Astrocyte (in vitro differentiated cells and primary cell): ENCODE results near the gene IP6K3. TPM values are rescaled to one million over a fixed set of nuclear protein-coding genes. Genes with fewer than 3 reads are reported as not detected.

Experiments
- DNase-seq: peaks from one replicate; pipeline ENCODE4 v3.0.0-alpha.2; 2010; ENCODE audit warnings: low read depth
- FAIRE-seq: peaks from 2 replicates; lab custom pipeline; 2011; peaks lifted over from hg19 to GRCh38; lab: Jason Lieb, UNC
- H2AFZ ChIP-seq: 2 replicates; pipeline ENCODE4 v1.6.0; 2012; ENCODE audit warnings: low read depth, low read length, inconsistent platforms
- H3K27ac ChIP-seq: 2 replicates; pipeline ENCODE4 v1.5.1; 2011; ENCODE audit warnings: low read depth, low read length, inconsistent platforms
- H3K27me3 ChIP-seq: 2 replicates; pipeline ENCODE4 v1.6.0; 2011; ENCODE audit warnings: low read length, inconsistent platforms; ENCODE audit not compliant: insufficient read depth
- H3K36me3 ChIP-seq: 2 replicates; pipeline ENCODE4 v1.5.1; 2011; ENCODE audit warnings: low read length, inconsistent platforms; ENCODE audit not compliant: insufficient read depth
- H3K4me1 ChIP-seq: 2 replicates; pipeline ENCODE4 v1.5.1; 2011; ENCODE audit warnings: low read length, inconsistent platforms; ENCODE audit not compliant: insufficient read depth
- H3K4me2 ChIP-seq: 2 replicates; pipeline ENCODE4 v1.6.0; 2012; ENCODE audit warnings: low read length, inconsistent platforms
- H3K4me3 ChIP-seq: 2 replicates; pipeline ENCODE4 v1.5.1; 2011; ENCODE audit warnings: low read depth, mild to moderate bottlenecking, low read length, inconsistent platforms; ENCODE audit not compliant: insufficient read depth
- H3K79me2 ChIP-seq: 2 replicates; pipeline ENCODE4 v1.6.0; 2012; ENCODE audit warnings: mild to moderate bottlenecking, low read length, inconsistent platforms; ENCODE audit not compliant: insufficient read depth
- H3K9ac ChIP-seq: 2 replicates; pipeline ENCODE4 v1.6.0; 2012; ENCODE audit warnings: mild to moderate bottlenecking, low read length, inconsistent platforms
- H3K9me3 ChIP-seq: 2 replicates; pipeline ENCODE4 v1.5.1; 2012; ENCODE audit warnings: low read depth, mild to moderate bottlenecking, low read length, inconsistent platforms; ENCODE audit not compliant: insufficient read depth
- H4K20me1 ChIP-seq: 2 replicates; pipeline ENCODE4 v1.6.0; 2012; ENCODE audit warnings: low read length, inconsistent platforms; ENCODE audit not compliant: insufficient read depth
- H3K27ac Mint-ChIP-seq: one replicate; pipeline ENCODE4 v1.8.0; 2021; ENCODE audit warnings: mild to moderate bottlenecking, mixed read lengths; ENCODE audit not compliant: unreplicated experiment
- H3K27me3 Mint-ChIP-seq: one replicate; pipeline ENCODE4 v1.8.0; 2021; ENCODE audit warnings: low read depth, mixed read lengths; ENCODE audit not compliant: unreplicated experiment
- H3K36me3 Mint-ChIP-seq: one replicate; pipeline ENCODE4 v1.8.0; 2021; ENCODE audit warnings: low read depth, mixed read lengths; ENCODE audit not compliant: unreplicated experiment
- H3K4me1 Mint-ChIP-seq: one replicate; pipeline ENCODE4 v1.8.0; 2021; ENCODE audit warnings: low read depth, mixed read lengths; ENCODE audit not compliant: unreplicated experiment
- H3K4me3 Mint-ChIP-seq: one replicate; pipeline ENCODE4 v1.8.0; 2021; ENCODE audit warnings: mild to moderate bottlenecking, moderate library complexity, mixed read lengths; ENCODE audit not compliant: unreplicated experiment
- H3K9me3 Mint-ChIP-seq: one replicate; pipeline ENCODE4 v1.8.0; 2021; ENCODE audit warnings: mild to moderate bottlenecking, mixed read lengths; ENCODE audit not compliant: unreplicated experiment
- CTCF ChIP-seq: IDR thresholded peaks from 2 replicates; pipeline ENCODE4 v1.5.1; 2011; ENCODE audit warnings: low read depth, mild to moderate bottlenecking, inconsistent platforms, low read length, moderate library complexity; ENCODE audit not compliant: insufficient read depth
- EZH2 ChIP-seq: IDR thresholded peaks from 2 replicates; pipeline ENCODE4 v1.6.1; 2012; ENCODE audit warnings: mild to moderate bottlenecking, low read length, inconsistent platforms; ENCODE audit not compliant: insufficient read depth
- total RNA-seq: library from RNA; stranded (reverse); gene quantifications from 2 replicates; pipeline ENCODE4 v1.2.1, GENCODE V29; 2021

Gene IP6K3
- total RNA-seq, 1 donor from 2014 or later = 4.6 TPM

DNA sequence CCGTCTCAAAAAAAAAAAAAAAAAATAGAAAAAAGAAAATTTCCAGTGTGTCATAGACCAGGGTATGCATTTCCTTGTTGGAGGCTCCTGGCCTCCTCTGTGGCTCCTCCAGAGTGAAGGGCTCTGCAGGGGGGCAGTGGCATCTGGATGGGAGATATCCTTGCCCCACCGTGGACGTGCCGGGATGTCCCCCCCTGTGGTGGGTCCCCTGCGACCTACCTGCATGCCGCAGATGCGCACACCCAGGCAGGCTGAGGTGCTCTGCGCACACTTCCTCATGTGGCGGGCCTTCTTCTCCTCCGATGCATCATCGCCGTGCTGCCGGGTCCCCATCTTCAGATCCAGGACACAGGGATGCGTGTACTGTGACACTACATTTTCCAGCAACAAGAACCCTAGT is 21.5 kb downstream of the IP6K3 start:
- Histone ChIP-seq H3K4me1 (no peaks in the 10 kb centered on the region), H3K27ac (no peak overlapping the region), H3K36me3 (no peaks in the 10 kb centered on the region), H3K27me3 (peaks cover 51% of the 10 kb centered on the region), H3K79me2 (no peaks in the 10 kb centered on the region), H3K9me3 (no peaks in the 10 kb centered on the region), H3K9ac (no peak overlapping the region), H3K4me3 (no peak overlapping the region), H3K4me2 (no peak overlapping the region), H4K20me1 (no peaks in the 10 kb centered on the region), H2AFZ (no peak overlapping the region)
- TF ChIP-seq CTCF = no peak
- no peak for TF ChIP-seq EZH2
- no peaks in the 10 kb centered on the region for H3K4me1 Mint-ChIP-seq
- H3K9me3 Mint-ChIP-seq = peaks cover 2% of the 10 kb centered on the region
- no peak overlapping the region for H3K27ac Mint-ChIP-seq
- DNase-seq (no peak), FAIRE-seq (no peak)
- H3K27me3 Mint-ChIP-seq = peaks cover 49% of the 10 kb centered on the region
- H3K4me3 Mint-ChIP-seq = no peak overlapping the region
- peaks cover 4% of the 10 kb centered on the region for H3K36me3 Mint-ChIP-seq

DNA sequence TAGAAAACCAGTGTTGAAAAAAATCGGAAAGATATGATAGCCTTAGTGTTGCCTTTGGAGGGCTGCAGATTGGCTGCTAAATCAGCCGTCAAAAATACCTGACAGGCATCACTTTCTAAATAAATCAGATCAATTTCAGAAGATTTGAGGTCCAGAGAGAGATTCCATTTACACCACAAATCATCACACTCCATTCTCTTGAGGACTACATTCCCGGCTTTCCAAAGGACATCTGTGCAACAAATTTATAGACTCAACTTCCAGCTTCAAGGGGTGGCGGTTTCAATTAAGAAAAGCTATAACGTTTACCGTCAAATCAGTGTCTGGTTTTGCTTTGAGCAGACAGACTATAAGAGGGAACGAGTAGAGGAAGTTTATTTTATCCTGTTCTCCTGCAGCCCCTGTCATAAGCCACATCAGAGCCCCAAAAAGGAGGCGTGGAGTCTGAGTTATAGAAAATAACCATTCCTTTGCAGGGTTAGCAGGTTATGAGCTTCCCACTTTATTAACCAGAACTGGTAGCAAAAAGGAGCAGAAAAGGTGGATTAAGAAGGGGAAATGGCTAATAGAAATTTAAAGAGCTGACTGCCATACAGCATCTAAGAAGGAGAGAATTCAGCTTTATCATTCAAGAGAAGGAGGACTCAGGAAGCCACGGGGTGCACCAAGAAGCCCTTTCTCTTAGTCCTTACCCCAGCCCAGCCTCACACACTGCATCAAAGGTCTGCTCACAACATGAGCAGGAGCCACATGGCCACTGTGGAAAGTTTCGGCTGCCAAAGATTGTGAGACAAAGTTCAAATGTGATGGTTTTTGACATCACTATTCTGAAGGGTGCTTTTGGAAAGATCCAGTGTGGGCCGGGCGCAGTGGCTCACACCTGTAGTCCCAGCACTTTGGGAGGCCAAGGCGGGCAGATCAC is 22.3 kb downstream of the IP6K3 start:
- TF ChIP-seq CTCF (no peak), EZH2 (no peak)
- Mint-ChIP-seq H3K36me3 (peaks cover 4% of the 10 kb centered on the region), H3K9me3 (peaks cover 2% of the 10 kb centered on the region), H3K27ac (no peak overlapping the region), H3K4me1 (no peaks in the 10 kb centered on the region), H3K4me3 (no peak overlapping the region), H3K27me3 (peaks cover 52% of the 10 kb centered on the region)
- FAIRE-seq (no peak), DNase-seq (no peak)
- Histone ChIP-seq H2AFZ (no peak overlapping the region), H3K79me2 (no peaks in the 10 kb centered on the region), H4K20me1 (no peaks in the 10 kb centered on the region), H3K27me3 (peaks cover 54% of the 10 kb centered on the region), H3K4me2 (no peak overlapping the region), H3K36me3 (no peaks in the 10 kb centered on the region), H3K4me3 (no peak overlapping the region), H3K9ac (no peak overlapping the region), H3K9me3 (no peaks in the 10 kb centered on the region), H3K27ac (no peak overlapping the region), H3K4me1 (no peaks in the 10 kb centered on the region)
